Liver (tissue), 9 donors: ENCODE measurements around the gene TRIM41. TPM values are rescaled to one million over a fixed set of nuclear protein-coding genes. Genes with fewer than 3 reads are reported as not detected.
A peak's percentile ranks its signal among the peaks of the same experiment; 100 is the strongest.

Experiments used
- DNase-seq: peaks from one replicate; pipeline ENCODE4 v3.0.0-alpha.2; 2017; ENCODE audit warnings: low spot score
- H3K27ac ChIP-seq, 2 donors: one replicate each; pipeline ENCODE4 v1.7.0; 2013; ENCODE audit warnings: inconsistent platforms in 2 of 2, low read length in 2 of 2, control low read depth in 1 of 2, low read depth in 1 of 2, mild to moderate bottlenecking in 1 of 2
- H3K27me3 ChIP-seq, 4 donors: one replicate each; pipeline versions ENCODE4 v1.6.1 to v1.7.0; 2013; ENCODE audit warnings: low read length in 3 of 4, inconsistent platforms in 1 of 4, mild to moderate bottlenecking in 1 of 4, moderate library complexity in 1 of 4; ENCODE audit not compliant: control insufficient read depth in 4 of 4, insufficient read depth in 4 of 4
- H3K36me3 ChIP-seq, 4 donors: one replicate each; pipeline versions ENCODE4 v1.6.1 to v1.7.0; 2013; ENCODE audit warnings: low read length in 3 of 4, mild to moderate bottlenecking in 3 of 4, low read depth in 1 of 4, moderate library complexity in 1 of 4; ENCODE audit not compliant: control insufficient read depth in 4 of 4, insufficient read depth in 3 of 4
- H3K4me1 ChIP-seq, 4 donors: one replicate each; pipeline versions ENCODE4 v1.6.1 to v1.7.0; 2013; ENCODE audit warnings: low read length in 3 of 4, mild to moderate bottlenecking in 3 of 4, moderate library complexity in 1 of 4; ENCODE audit not compliant: control insufficient read depth in 4 of 4, insufficient read depth in 4 of 4
- H3K4me3 ChIP-seq, 3 donors: one replicate each; pipeline versions ENCODE4 v1.6.1 to v1.7.0; 2013; ENCODE audit warnings: low read length in 3 of 3, control low read depth in 1 of 3, low read depth in 1 of 3, mild to moderate bottlenecking in 1 of 3
- H3K9ac ChIP-seq, 2 donors: one replicate each; pipeline ENCODE4 v1.7.0; 2013; ENCODE audit warnings: low read length in 2 of 2, mild to moderate bottlenecking in 2 of 2, moderate library complexity in 2 of 2, control low read depth in 1 of 2, low read depth in 1 of 2
- H3K9me3 ChIP-seq, 4 donors: one replicate each; pipeline versions ENCODE4 v1.6.1 to v1.7.0; 2013; ENCODE audit warnings: low read length in 3 of 4; ENCODE audit not compliant: control insufficient read depth in 4 of 4
- EGR1 ChIP-seq, 2 donors: IDR thresholded peaks; 2 replicates each; pipeline ENCODE4 v1.6.1; 2016 to 2018; ENCODE audit warnings: antibody characterized with exemption in 2 of 2, low read depth in 2 of 2
- FOXA1 ChIP-seq: IDR thresholded peaks from 2 replicates; pipeline ENCODE4 v1.6.1; 2016; ENCODE audit warnings: antibody characterized with exemption
- FOXA2 ChIP-seq: IDR thresholded peaks from 2 replicates; pipeline ENCODE4 v1.6.1; 2016; ENCODE audit warnings: antibody characterized with exemption
- GABPA ChIP-seq, 2 donors: IDR thresholded peaks in 1 of 2; conservative IDR thresholded peaks in 1 of 2; 2 replicates each; pipeline ENCODE4 v1.6.1; 2016; ENCODE audit warnings: antibody characterized with exemption in 2 of 2, mild to moderate bottlenecking in 1 of 2, moderate library complexity in 1 of 2
- HNF4A ChIP-seq, 2 donors: conservative IDR thresholded peaks; 2 replicates each; pipeline ENCODE4 v1.6.1; 2016; ENCODE audit warnings: antibody characterized with exemption in 2 of 2, mild to moderate bottlenecking in 2 of 2
- HNF4G ChIP-seq: IDR thresholded peaks from 2 replicates; pipeline ENCODE4 v1.6.1; 2016; ENCODE audit warnings: antibody characterized with exemption
- JUND ChIP-seq, 2 donors: IDR thresholded peaks; 2 replicates each; pipeline ENCODE4 v1.6.1; 2016; ENCODE audit warnings: antibody characterized with exemption in 2 of 2
- NR2F2 ChIP-seq: IDR thresholded peaks from 2 replicates; pipeline ENCODE4 v1.6.1; 2016; ENCODE audit warnings: antibody characterized with exemption
- RAD21 ChIP-seq, 2 donors: IDR thresholded peaks; 2 replicates each; pipeline ENCODE4 v1.6.1; 2016; ENCODE audit warnings: antibody characterized with exemption in 2 of 2, mild to moderate bottlenecking in 2 of 2
- RXRA ChIP-seq, 2 donors: IDR thresholded peaks; 2 replicates each; pipeline ENCODE4 v1.6.1; 2017 to 2018; ENCODE audit warnings: antibody characterized with exemption in 2 of 2, mild to moderate bottlenecking in 1 of 2
- SP1 ChIP-seq: IDR thresholded peaks from 2 replicates; pipeline ENCODE4 v1.6.1; 2018; ENCODE audit warnings: antibody characterized with exemption, mild to moderate bottlenecking
- TAF1 ChIP-seq: conservative IDR thresholded peaks from 2 replicates; pipeline ENCODE4 v1.6.1; 2016; ENCODE audit warnings: antibody characterized with exemption, mild to moderate bottlenecking
- YY1 ChIP-seq: IDR thresholded peaks from 2 replicates; pipeline ENCODE4 v1.6.1; 2016; ENCODE audit warnings: antibody characterized with exemption, mild to moderate bottlenecking
- WGBS: extraction: QIAGEN DNeasy Blood & Tissue Kit; methylation state at CpG from one replicate; pipeline ENCODE4 v1.1.7; 2013; 5-methylcytosine and 5-hydroxymethylcytosine counted together
- polyA plus RNA-seq, 2 donors: library from polyadenylated mRNA; stranded (reverse) in 1 of 2; unstranded in 1 of 2; fragments of 200-250 nt in 1 of 2; fragments of >200 nt in 1 of 2; fragmentation: Nextera tagmentation in 1 of 2; extraction: Ambion mirVana in 1 of 2; gene quantifications; one replicate each; pipeline versions ENCODE4 v1.2.1 to v1.2.3, GENCODE V29; 2013 to 2015
- total RNA-seq, 2 donors: library from RNA; depleted of rRNA; stranded (reverse); fragments of >200 nt; gene quantifications; one replicate each; pipeline ENCODE4 v1.2.3, GENCODE V29; 2014
- TF ChIP-seq, protein P1 (sequence below): IDR thresholded peaks from 2 replicates; pipeline ENCODE4 v1.6.1; 2016; ENCODE audit warnings: antibody characterized with exemption, mild to moderate bottlenecking
- TF ChIP-seq, protein P2 (sequence below): IDR thresholded peaks from 2 replicates; pipeline ENCODE4 v1.6.1; 2016; ENCODE audit warnings: antibody characterized with exemption
- TF ChIP-seq, protein P3 (sequence below): IDR thresholded peaks from 2 replicates; pipeline ENCODE4 v1.6.1; 2016; ENCODE audit warnings: antibody characterized with exemption
- TF ChIP-seq, protein P4 (sequence below): fragments of 150-350 bp; IDR thresholded peaks from 2 replicates; pipeline ENCODE4 v1.5.1; 2017; ENCODE audit warnings: improper control_type of control experiment, low read depth, low read length; ENCODE audit not compliant: missing input control
- TF ChIP-seq, protein P5 (sequence below): IDR thresholded peaks from 2 replicates; pipeline ENCODE4 v1.6.1; 2016; ENCODE audit warnings: antibody characterized with exemption
- donor health status: healthy.
- donor health status: healthy.
- donor health status: healthy.
- donor health status: healthy.
- donor health status: healthy.

Gene TRIM41
- total and polyA plus RNA-seq, 4 donors, result 2.8 to 14.1 (median 11.0) TPM

DNA sequence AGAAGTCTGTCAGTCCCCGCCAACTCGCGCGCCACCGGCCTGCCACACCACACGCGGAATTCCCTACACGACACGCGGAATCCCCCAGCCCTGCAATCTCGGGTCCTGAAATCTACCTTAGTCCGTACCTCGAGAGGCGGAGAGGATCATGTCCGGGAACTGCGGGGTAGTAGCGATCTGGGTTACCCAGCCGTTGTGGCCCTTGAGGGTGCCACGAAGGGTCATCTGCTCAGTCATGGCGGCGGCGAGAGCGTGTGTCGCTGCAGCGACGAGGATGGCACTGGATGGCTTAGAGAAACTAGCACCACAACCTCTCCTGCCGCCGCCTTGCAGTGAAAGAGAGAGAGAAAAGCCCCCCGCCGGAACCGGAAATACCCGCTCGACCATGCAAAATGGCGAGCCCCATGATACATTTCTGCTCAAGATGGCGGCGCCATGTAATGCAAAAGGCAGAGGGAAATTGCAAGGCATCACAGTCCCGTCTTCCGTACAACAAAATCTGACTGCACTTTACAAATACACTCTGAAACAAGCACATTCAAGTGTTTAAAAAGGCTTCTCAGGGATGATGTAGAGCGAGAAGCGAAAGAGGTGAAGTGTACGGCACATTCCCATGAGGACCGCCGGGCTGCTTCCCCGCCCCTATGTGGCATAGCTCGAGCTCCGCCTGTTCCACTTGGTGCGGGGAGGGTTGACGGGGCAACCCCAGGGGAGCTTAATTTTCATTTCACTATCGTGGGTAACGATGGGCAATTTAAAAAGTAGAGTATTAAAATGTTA is 20.7 kb downstream of the TRIM41 start, which contains the start of gene RACK1:
RACK1 (minus strand) TSS at position 343 of the 780 bp plus-strand sequence; CDS start at position 237, 106 bp downstream.
- Histone ChIP-seq H3K36me3 (peaks cover 17 to 27% (median 20%) of the 10 kb centered on the region in 4 donors), H3K9me3 (no peaks in the 10 kb centered on the region), H3K4me3 (peak within 1 kb of the TSS; percentile 63 to 99 (median 86)), H3K9ac (peak within 1 kb of the TSS; percentile 93), H3K27ac (peak within 1 kb of the TSS; percentile 95 to 96), H3K4me1 (peaks cover 11 to 52% (median 38%) of the 10 kb centered on the region in 4 donors), H3K27me3 (no peaks in the 10 kb centered on the region)
- WGBS, result under 1% methylated on average over 50 of the region's 50 CpGs
- TF ChIP-seq, protein P1, sequence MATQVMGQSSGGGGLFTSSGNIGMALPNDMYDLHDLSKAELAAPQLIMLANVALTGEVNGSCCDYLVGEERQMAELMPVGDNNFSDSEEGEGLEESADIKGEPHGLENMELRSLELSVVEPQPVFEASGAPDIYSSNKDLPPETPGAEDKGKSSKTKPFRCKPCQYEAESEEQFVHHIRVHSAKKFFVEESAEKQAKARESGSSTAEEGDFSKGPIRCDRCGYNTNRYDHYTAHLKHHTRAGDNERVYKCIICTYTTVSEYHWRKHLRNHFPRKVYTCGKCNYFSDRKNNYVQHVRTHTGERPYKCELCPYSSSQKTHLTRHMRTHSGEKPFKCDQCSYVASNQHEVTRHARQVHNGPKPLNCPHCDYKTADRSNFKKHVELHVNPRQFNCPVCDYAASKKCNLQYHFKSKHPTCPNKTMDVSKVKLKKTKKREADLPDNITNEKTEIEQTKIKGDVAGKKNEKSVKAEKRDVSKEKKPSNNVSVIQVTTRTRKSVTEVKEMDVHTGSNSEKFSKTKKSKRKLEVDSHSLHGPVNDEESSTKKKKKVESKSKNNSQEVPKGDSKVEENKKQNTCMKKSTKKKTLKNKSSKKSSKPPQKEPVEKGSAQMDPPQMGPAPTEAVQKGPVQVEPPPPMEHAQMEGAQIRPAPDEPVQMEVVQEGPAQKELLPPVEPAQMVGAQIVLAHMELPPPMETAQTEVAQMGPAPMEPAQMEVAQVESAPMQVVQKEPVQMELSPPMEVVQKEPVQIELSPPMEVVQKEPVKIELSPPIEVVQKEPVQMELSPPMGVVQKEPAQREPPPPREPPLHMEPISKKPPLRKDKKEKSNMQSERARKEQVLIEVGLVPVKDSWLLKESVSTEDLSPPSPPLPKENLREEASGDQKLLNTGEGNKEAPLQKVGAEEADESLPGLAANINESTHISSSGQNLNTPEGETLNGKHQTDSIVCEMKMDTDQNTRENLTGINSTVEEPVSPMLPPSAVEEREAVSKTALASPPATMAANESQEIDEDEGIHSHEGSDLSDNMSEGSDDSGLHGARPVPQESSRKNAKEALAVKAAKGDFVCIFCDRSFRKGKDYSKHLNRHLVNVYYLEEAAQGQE, result peak; percentile 80
- TF ChIP-seq, protein P2, sequence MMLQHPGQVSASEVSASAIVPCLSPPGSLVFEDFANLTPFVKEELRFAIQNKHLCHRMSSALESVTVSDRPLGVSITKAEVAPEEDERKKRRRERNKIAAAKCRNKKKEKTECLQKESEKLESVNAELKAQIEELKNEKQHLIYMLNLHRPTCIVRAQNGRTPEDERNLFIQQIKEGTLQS, result no peak
- TF ChIP-seq HNF4A (conservative IDR thresholded peaks at IDR 0.05), result no peak
- TF ChIP-seq, protein P3, sequence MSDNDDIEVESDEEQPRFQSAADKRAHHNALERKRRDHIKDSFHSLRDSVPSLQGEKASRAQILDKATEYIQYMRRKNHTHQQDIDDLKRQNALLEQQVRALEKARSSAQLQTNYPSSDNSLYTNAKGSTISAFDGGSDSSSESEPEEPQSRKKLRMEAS, result peak; percentile 69
- peak in 1 of 2 donors; percentile 7 for TF ChIP-seq JUND (IDR thresholded peaks at IDR 0.05)
- no peak for TF ChIP-seq RAD21 (IDR thresholded peaks at IDR 0.05)
- TF ChIP-seq YY1, result peak; percentile 100
- TF ChIP-seq FOXA2, result no peak
- TF ChIP-seq, protein P4, sequence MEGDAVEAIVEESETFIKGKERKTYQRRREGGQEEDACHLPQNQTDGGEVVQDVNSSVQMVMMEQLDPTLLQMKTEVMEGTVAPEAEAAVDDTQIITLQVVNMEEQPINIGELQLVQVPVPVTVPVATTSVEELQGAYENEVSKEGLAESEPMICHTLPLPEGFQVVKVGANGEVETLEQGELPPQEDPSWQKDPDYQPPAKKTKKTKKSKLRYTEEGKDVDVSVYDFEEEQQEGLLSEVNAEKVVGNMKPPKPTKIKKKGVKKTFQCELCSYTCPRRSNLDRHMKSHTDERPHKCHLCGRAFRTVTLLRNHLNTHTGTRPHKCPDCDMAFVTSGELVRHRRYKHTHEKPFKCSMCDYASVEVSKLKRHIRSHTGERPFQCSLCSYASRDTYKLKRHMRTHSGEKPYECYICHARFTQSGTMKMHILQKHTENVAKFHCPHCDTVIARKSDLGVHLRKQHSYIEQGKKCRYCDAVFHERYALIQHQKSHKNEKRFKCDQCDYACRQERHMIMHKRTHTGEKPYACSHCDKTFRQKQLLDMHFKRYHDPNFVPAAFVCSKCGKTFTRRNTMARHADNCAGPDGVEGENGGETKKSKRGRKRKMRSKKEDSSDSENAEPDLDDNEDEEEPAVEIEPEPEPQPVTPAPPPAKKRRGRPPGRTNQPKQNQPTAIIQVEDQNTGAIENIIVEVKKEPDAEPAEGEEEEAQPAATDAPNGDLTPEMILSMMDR, result no peak
- TF ChIP-seq HNF4G, result no peak
- TF ChIP-seq NR2F2, result no peak
- peak; percentile 99 for TF ChIP-seq TAF1
- TF ChIP-seq GABPA (IDR thresholded peaks at IDR 0.05 in 1 of 2, conservative IDR thresholded peaks at IDR 0.05 in 1 of 2), result peak; percentile 93 to 96
- no peak for TF ChIP-seq SP1
- no peak for TF ChIP-seq FOXA1
- TF ChIP-seq EGR1 (IDR thresholded peaks at IDR 0.05; ENCODE audit: low read depth in 2 of 2), result peak; percentile 3 to 27
- TF ChIP-seq, protein P5, sequence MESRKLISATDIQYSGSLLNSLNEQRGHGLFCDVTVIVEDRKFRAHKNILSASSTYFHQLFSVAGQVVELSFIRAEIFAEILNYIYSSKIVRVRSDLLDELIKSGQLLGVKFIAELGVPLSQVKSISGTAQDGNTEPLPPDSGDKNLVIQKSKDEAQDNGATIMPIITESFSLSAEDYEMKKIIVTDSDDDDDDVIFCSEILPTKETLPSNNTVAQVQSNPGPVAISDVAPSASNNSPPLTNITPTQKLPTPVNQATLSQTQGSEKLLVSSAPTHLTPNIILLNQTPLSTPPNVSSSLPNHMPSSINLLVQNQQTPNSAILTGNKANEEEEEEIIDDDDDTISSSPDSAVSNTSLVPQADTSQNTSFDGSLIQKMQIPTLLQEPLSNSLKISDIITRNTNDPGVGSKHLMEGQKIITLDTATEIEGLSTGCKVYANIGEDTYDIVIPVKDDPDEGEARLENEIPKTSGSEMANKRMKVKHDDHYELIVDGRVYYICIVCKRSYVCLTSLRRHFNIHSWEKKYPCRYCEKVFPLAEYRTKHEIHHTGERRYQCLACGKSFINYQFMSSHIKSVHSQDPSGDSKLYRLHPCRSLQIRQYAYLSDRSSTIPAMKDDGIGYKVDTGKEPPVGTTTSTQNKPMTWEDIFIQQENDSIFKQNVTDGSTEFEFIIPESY, result peak; percentile 28
- TF ChIP-seq RXRA (IDR thresholded peaks at IDR 0.05), result no peak
- DNase-seq, result peak; percentile 84
